ENCODE measurements around the gene LZIC.

Gene LZIC

GRCh38 chr1:9910423-9911178 lies 32.6 kb downstream of the LZIC start:
- DNase-seq (ENCODE audit: low read depth in 2 of 2): peak; percentile 100

GRCh38 chr1:9910076-9910422 lies 33.1 kb downstream of the LZIC start, which contains the start of gene CTNNBIP1:
CTNNBIP1 (minus strand) TSS chr1:9910269; CDS start chr1:9872064, 38,205 bp downstream.
- no peak for DNase-seq (ENCODE audit: low read depth in 2 of 2)

- no peak for DNase-seq (ENCODE audit: low read depth in 2 of 2)
Observed at GRCh38 chr1:9909234-9910046, 33.8 kb downstream of the LZIC start.

GRCh38 chr1:9908871-9909233 lies 34.3 kb downstream of the LZIC start:
- no peak for DNase-seq (ENCODE audit: low read depth in 2 of 2)

GRCh38 chr1:9907441-9907840 lies 35.8 kb downstream of the LZIC start:
- no peak for DNase-seq (ENCODE audit: low read depth in 2 of 2)

- DNase-seq (ENCODE audit: low read depth in 2 of 2): no peak
Observed at GRCh38 chr1:9906466-9906865, 36.7 kb downstream of the LZIC start.

GRCh38 chr1:9905010-9905409 lies 38.2 kb downstream of the LZIC start:
- no peak for DNase-seq (ENCODE audit: low read depth in 2 of 2)

- no peak for DNase-seq (ENCODE audit: low read depth in 2 of 2)
Observed at GRCh38 chr1:9904596-9904995, 38.6 kb downstream of the LZIC start.

GRCh38 chr1:9903801-9904527 lies 39.2 kb downstream of the LZIC start:
- no peak for DNase-seq (ENCODE audit: low read depth in 2 of 2)

- DNase-seq (ENCODE audit: low read depth in 2 of 2): no peak
Observed at GRCh38 chr1:9902060-9902452, 41.1 kb downstream of the LZIC start.

GRCh38 chr1:9901148-9902059 lies 41.8 kb downstream of the LZIC start:
- DNase-seq (ENCODE audit: low read depth in 2 of 2): no peak

GRCh38 chr1:9900142-9901043 lies 42.8 kb downstream of the LZIC start:
- no peak for DNase-seq (ENCODE audit: low read depth in 2 of 2)

GRCh38 chr1:9894115-9894514 lies 49.1 kb downstream of the LZIC start:
- no peak for DNase-seq (ENCODE audit: low read depth in 2 of 2)

- no peak for DNase-seq (ENCODE audit: low read depth in 2 of 2)
Observed at GRCh38 chr1:9892563-9893528, 50.3 kb downstream of the LZIC start.

- no peak for DNase-seq (ENCODE audit: low read depth in 2 of 2)
Observed at GRCh38 chr1:9891207-9891606, 52.0 kb downstream of the LZIC start.

GRCh38 chr1:9890224-9890731 lies 52.9 kb downstream of the LZIC start:
- no peak for DNase-seq (ENCODE audit: low read depth in 2 of 2)

- no peak for DNase-seq (ENCODE audit: low read depth in 2 of 2)
Observed at GRCh38 chr1:9889411-9889810, 53.8 kb downstream of the LZIC start.

GRCh38 chr1:9888886-9889285 lies 54.3 kb downstream of the LZIC start:
- DNase-seq (ENCODE audit: low read depth in 2 of 2): no peak

- DNase-seq (ENCODE audit: low read depth in 2 of 2): no peak
Observed at GRCh38 chr1:9887070-9887469, 56.1 kb downstream of the LZIC start.

Data from activated CD8-positive, alpha-beta memory T cell treated with anti-CD3 and anti-CD28 coated beads for 4 hours (primary cell).